Kidney (tissue), 14 donors: ENCODE data around the gene SIK3. TPM values are rescaled to one million over a fixed set of nuclear protein-coding genes. Genes with fewer than 3 reads are reported as not detected.

Source experiments
- DNase-seq, 5 donors: peaks; one replicate each; pipeline ENCODE4 v3.0.0-alpha.2; 2013 to 2020
- FAIRE-seq: peaks from 2 replicates; lab custom pipeline; 2012; peaks lifted over from hg19 to GRCh38; lab: Jason Lieb, UNC
- H3K27ac ChIP-seq, 2 donors: one replicate each; pipeline ENCODE4 v1.7.0; 2013; ENCODE audit warnings: low read depth in 2 of 2, low read length in 2 of 2, inconsistent platforms in 1 of 2
- H3K27me3 ChIP-seq: one replicate; pipeline ENCODE4 v1.7.1; 2013; ENCODE audit warnings: low read length, inconsistent platforms; ENCODE audit not compliant: control insufficient read depth, insufficient read depth
- H3K36me3 ChIP-seq, 3 donors: one replicate each; pipeline versions ENCODE4 v1.7.0 to v1.7.1; 2013; ENCODE audit warnings: low read length in 3 of 3, control low read depth in 1 of 3, inconsistent platforms in 1 of 3; ENCODE audit not compliant: insufficient read depth in 3 of 3, control insufficient read depth in 2 of 3
- H3K4me1 ChIP-seq, 3 donors: one replicate each; pipeline versions ENCODE4 v1.7.0 to v1.7.1; 2013; ENCODE audit warnings: low read length in 3 of 3, inconsistent platforms in 1 of 3, low read depth in 1 of 3; ENCODE audit not compliant: control insufficient read depth in 2 of 3, insufficient read depth in 2 of 3
- H3K4me3 ChIP-seq, 3 donors: one replicate each; pipeline versions ENCODE4 v1.7.0 to v1.8.1; 2013; ENCODE audit warnings: low read length in 3 of 3, control low read depth in 1 of 3, inconsistent platforms in 1 of 3
- H3K9ac ChIP-seq, 3 donors: one replicate each; pipeline versions ENCODE4 v1.7.0 to v1.7.1; 2013; ENCODE audit warnings: low read length in 3 of 3, control low read depth in 1 of 3, inconsistent platforms in 1 of 3
- H3K9me3 ChIP-seq, 3 donors: one replicate each; pipeline versions ENCODE4 v1.7.0 to v1.7.1; 2013; ENCODE audit warnings: low read length in 3 of 3, control low read depth in 1 of 3, inconsistent platforms in 1 of 3; ENCODE audit not compliant: control insufficient read depth in 2 of 3, insufficient read depth in 1 of 3
- CTCF ChIP-seq: IDR thresholded peaks from 3 replicates; pipeline ENCODE4 v1.5.1; 2012; ENCODE audit warnings: mild to moderate bottlenecking, moderate library complexity, borderline replicate concordance; ENCODE audit not compliant: insufficient read depth; ENCODE audit errors: extremely low read depth
- intact Hi-C: fragments of 100-400 bp; cut with DNase I; formaldehyde crosslinking; loops from one replicate; pipeline ENCODE4 v1.11.1; 2022
- polyA plus RNA-seq: library from polyadenylated mRNA; stranded (reverse); fragments of 350-450 nt; fragmentation: Illumina TruSeq; extraction: RNeasy Lipid Tissue Mini Kit (QIAGEN cat#74804); gene quantifications from one replicate; pipeline ENCODE4 v1.2.3, GENCODE V29; 2014; ENCODE audit warnings: low read depth, low replicate concordance; ENCODE audit not compliant: insufficient read depth
- total RNA-seq: library from RNA; stranded (reverse); fragmentation: NEBNext Ultra II Directional; extraction: Animal tissue kit (Norgen Biotek cat#: 25700); gene quantifications from one replicate; pipeline ENCODE4 v1.2.1, GENCODE V29; 2021
- donor health status: control.
- donor health status: control.
- donor health status: control.
- donor health status: control.
- donor health status: control.
- donor health status: DM: yes; HTN: yes; CAD: no.
- donor health status: Normal renal cell carcinoma (clear cell type).

SIK3 gene
- total and polyA plus RNA-seq, 2 donors from 2014 or later, result 12.3 to 50.7 TPM

GRCh38 chr11:116855413-116855812 lies 242.8 kb downstream of the SIK3 start:
- intact Hi-C loops, result no loop called here
- Histone ChIP-seq H3K4me3 (no peak overlapping the region), H3K27me3 (no peaks in the 10 kb centered on the region), H3K36me3 (peaks cover 2 to 34% (median 31%) of the 10 kb centered on the region in 3 donors), H3K9me3 (no peaks in the 10 kb centered on the region), H3K27ac (no peak overlapping the region), H3K9ac (no peak overlapping the region), H3K4me1 (peaks cover 0 to 5% (median 0%) of the 10 kb centered on the region in 3 donors)
- TF ChIP-seq CTCF, result no peak
- FAIRE-seq (no peak), DNase-seq (no peak)

GRCh38 chr11:116853461-116854073 lies 244.7 kb downstream of the SIK3 start:
- no peak for TF ChIP-seq CTCF
- no peak for FAIRE-seq

GRCh38 chr11:116852261-116853031 lies 245.8 kb downstream of the SIK3 start:
- H3K9ac ChIP-seq, result no peak overlapping the region
- no peak for TF ChIP-seq CTCF
- H3K27me3 ChIP-seq, result no peaks in the 10 kb centered on the region
- peaks cover 0 to 25% (median 20%) of the 10 kb centered on the region in 3 donors for H3K36me3 ChIP-seq
- intact Hi-C loops, result no loop called here
- H3K4me1 ChIP-seq, result peaks cover 0 to 5% (median 0%) of the 10 kb centered on the region in 3 donors
- no peak for FAIRE-seq
- no peak overlapping the region for H3K27ac ChIP-seq
- DNase-seq, result peak in 2 of 5 donors; percentile 3 to 27
- H3K4me3 ChIP-seq, result no peak overlapping the region
- H3K9me3 ChIP-seq, result no peaks in the 10 kb centered on the region

More at GRCh38 chr11:116853461-116854073, 244.7 kb downstream of the SIK3 start:
- Histone ChIP-seq H3K9ac (no peak overlapping the region), H3K36me3 (peaks cover 2 to 28% (median 28%) of the 10 kb centered on the region in 3 donors), H3K27me3 (no peaks in the 10 kb centered on the region), H3K9me3 (no peaks in the 10 kb centered on the region), H3K4me1 (peaks cover 0 to 5% (median 0%) of the 10 kb centered on the region in 3 donors), H3K27ac (no peak overlapping the region), H3K4me3 (no peak overlapping the region)
- DNase-seq, result no peak
- intact Hi-C loops, result no loop called here
